Measurements from ENCODE around the gene PHACTR1.

PHACTR1 gene

GRCh38 chr6:12899046-12899833 is 182.7 kb downstream of the PHACTR1 start:
- no peak for DNase-seq
- TF ChIP-seq POLR2A (IDR thresholded peaks at IDR 0.05; ENCODE audit: low read length) (no peak), GATA1 (IDR thresholded peaks at IDR 0.05; ENCODE audit: low read depth, low read length) (no peak)

GRCh38 chr6:12903246-12903645 is 186.7 kb downstream of the PHACTR1 start:
- TF ChIP-seq GATA1 (IDR thresholded peaks at IDR 0.05; ENCODE audit: low read depth, low read length) (no peak), POLR2A (IDR thresholded peaks at IDR 0.05; ENCODE audit: low read length) (no peak)
- no peak for DNase-seq

- DNase-seq, result no peak
- TF ChIP-seq POLR2A (IDR thresholded peaks at IDR 0.05; ENCODE audit: low read length) (no peak), GATA1 (IDR thresholded peaks at IDR 0.05; ENCODE audit: low read depth, low read length) (no peak)
These were observed 193.3 kb downstream of the PHACTR1 start for GRCh38 chr6:12909833-12910232.

- peak; percentile 18 to 50 for DNase-seq
- TF ChIP-seq GATA1 (IDR thresholded peaks at IDR 0.05; ENCODE audit: low read depth, low read length), result no peak
- TF ChIP-seq POLR2A (IDR thresholded peaks at IDR 0.05; ENCODE audit: low read length), result no peak
These were observed 194.9 kb downstream of the PHACTR1 start for GRCh38 chr6:12911427-12911826.

GRCh38 chr6:12913201-12913600 is 196.6 kb downstream of the PHACTR1 start:
- TF ChIP-seq POLR2A (IDR thresholded peaks at IDR 0.05; ENCODE audit: low read length), result no peak
- TF ChIP-seq GATA1 (IDR thresholded peaks at IDR 0.05; ENCODE audit: low read depth, low read length), result no peak

GRCh38 chr6:12916006-12916405 is 199.4 kb downstream of the PHACTR1 start:
- no peak for DNase-seq
- TF ChIP-seq GATA1 (IDR thresholded peaks at IDR 0.05; ENCODE audit: low read depth, low read length), result no peak
- TF ChIP-seq POLR2A (IDR thresholded peaks at IDR 0.05; ENCODE audit: low read length), result no peak

More at GRCh38 chr6:12913201-12913600, 196.6 kb downstream of the PHACTR1 start:
- DNase-seq, result no peak

GRCh38 chr6:12916420-12917136 is 200.0 kb downstream of the PHACTR1 start:
- no peak for DNase-seq
- TF ChIP-seq GATA1 (IDR thresholded peaks at IDR 0.05; ENCODE audit: low read depth, low read length) (no peak), POLR2A (IDR thresholded peaks at IDR 0.05; ENCODE audit: low read length) (no peak)

GRCh38 chr6:12921467-12921866 is 204.9 kb downstream of the PHACTR1 start:
- DNase-seq, result no peak
- no peak for TF ChIP-seq POLR2A (IDR thresholded peaks at IDR 0.05; ENCODE audit: low read length)
- no peak for TF ChIP-seq GATA1 (IDR thresholded peaks at IDR 0.05; ENCODE audit: low read depth, low read length)

GRCh38 chr6:12923644-12924235 is 207.2 kb downstream of the PHACTR1 start:
- TF ChIP-seq GATA1 (IDR thresholded peaks at IDR 0.05; ENCODE audit: low read depth, low read length) (no peak), POLR2A (IDR thresholded peaks at IDR 0.05; ENCODE audit: low read length) (no peak)
- no peak for DNase-seq

- no peak for DNase-seq
- TF ChIP-seq POLR2A (IDR thresholded peaks at IDR 0.05; ENCODE audit: low read length) (no peak), GATA1 (IDR thresholded peaks at IDR 0.05; ENCODE audit: low read depth, low read length) (no peak)
These were observed 208.3 kb downstream of the PHACTR1 start for GRCh38 chr6:12924911-12925310.

- no peak for TF ChIP-seq POLR2A (IDR thresholded peaks at IDR 0.05; ENCODE audit: low read length)
- TF ChIP-seq GATA1 (IDR thresholded peaks at IDR 0.05; ENCODE audit: low read depth, low read length), result no peak
- DNase-seq, result no peak
These were observed 211.2 kb downstream of the PHACTR1 start for GRCh38 chr6:12927746-12928145.

- DNase-seq, result no peak
- TF ChIP-seq POLR2A (IDR thresholded peaks at IDR 0.05; ENCODE audit: low read length), result no peak
- no peak for TF ChIP-seq GATA1 (IDR thresholded peaks at IDR 0.05; ENCODE audit: low read depth, low read length)
These were observed 213.1 kb downstream of the PHACTR1 start for GRCh38 chr6:12929678-12930077.

GRCh38 chr6:12931639-12932038 is 215.1 kb downstream of the PHACTR1 start:
- no peak for DNase-seq
- no peak for TF ChIP-seq GATA1 (IDR thresholded peaks at IDR 0.05; ENCODE audit: low read depth, low read length)
- TF ChIP-seq POLR2A (IDR thresholded peaks at IDR 0.05; ENCODE audit: low read length), result no peak

- no peak for DNase-seq
- TF ChIP-seq GATA1 (IDR thresholded peaks at IDR 0.05; ENCODE audit: low read depth, low read length), result no peak
- no peak for TF ChIP-seq POLR2A (IDR thresholded peaks at IDR 0.05; ENCODE audit: low read length)
These were observed 219.1 kb downstream of the PHACTR1 start for GRCh38 chr6:12935637-12936036.
